Activated gamma-delta T cell (primary cell): ENCODE results near the gene C3AR1.
"Not testable (repeated sequence)": the region's sequence is repeated elsewhere in the genome, so short reads cannot be mapped to it uniquely, and the experiment has no call there.

Source experiments
- DNase-seq: peaks from one replicate; lab custom pipeline; 2025; lab: John Stamatoyannopoulos, UW
- total RNA-seq, 2 donors: gene quantifications; one replicate each; lab custom pipeline; 2026; lab: John Stamatoyannopoulos, UW

Gene C3AR1
- 4.8 to 14.0 reads per million in 2 donors for total RNA-seq

DNA sequence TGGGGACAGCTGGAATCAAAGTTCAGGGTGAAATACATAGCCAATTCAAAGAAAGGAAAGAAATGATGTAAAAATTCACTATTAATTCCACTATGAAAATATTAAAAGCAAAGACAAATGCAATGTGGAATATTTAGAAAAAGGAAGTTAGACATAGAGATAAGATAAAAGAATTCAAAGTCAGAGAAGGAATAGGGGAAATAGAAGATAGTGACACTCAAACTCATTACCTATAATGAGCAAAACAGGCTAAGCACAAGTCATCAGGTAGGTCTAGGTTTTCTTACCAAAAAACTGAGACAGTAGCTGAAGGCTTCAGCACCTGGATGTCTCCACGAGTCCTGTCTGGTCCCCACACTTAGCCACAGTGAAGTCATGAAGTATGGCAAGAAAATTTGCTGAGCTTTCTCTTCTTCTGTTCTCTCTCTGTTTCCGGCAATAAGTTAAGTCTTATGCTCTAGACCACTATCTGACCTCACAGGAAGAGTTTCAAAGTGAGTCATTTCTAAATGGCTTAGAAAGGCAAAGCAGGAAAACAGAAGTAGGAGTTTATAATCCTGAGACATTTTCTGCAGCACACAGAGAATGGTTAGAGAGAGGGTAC lies at the start of gene C3AR1:
Gene C3AR1 (minus strand): TSS at position 369 of the 604 bp plus-strand sequence. CDS start 6,174 bp downstream, outside the sequence.
- no peak for DNase-seq

DNA sequence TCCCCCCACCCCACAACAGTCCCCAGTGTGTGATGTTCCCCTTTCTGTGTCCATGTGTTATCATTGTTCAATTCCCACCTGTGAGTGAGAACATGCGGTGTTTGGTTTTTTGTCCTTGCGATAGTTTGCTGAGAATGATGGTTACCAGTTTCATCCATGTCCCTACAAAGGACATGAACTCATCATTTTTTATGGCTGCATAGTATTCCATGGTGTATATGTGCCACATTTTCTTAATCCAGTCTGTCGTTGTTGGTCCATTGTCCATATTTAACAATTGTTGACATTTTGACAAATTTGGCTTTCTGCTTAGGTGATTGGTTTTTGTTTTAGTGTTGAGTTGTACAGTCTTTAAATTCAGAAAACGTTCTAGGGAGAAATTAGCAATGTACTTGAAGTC lies 47.0 kb upstream of the C3AR1 start:
- DNase-seq, result not testable (repeated sequence)

DNA sequence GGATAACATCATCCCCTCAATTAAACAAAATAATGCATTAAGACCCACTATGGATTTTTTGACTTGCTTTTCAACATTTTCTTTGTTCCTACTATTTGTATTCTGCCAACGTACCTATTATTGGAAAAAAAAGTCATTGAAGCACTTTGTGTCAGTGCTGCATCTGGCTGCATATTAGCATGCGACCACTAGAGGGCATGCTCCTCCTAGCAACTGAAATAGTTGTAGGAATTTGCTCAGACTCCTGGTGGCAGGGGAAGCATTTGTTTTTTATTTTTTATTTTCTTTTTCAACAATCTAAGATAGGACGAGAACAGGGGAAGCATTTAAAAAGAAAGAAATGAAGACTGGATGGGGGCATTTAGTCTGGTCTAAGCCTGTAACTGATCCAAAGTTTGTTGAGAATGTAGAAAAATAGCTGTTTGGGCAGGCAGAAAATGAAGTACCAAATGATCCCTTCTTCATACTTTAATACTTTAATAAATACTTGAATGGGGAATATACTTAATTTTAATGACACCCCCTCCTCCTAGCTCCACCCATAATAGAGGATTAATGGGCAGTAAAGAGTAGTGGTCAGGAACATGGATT lies 42.7 kb upstream of the C3AR1 start:
- no peak for DNase-seq

DNA sequence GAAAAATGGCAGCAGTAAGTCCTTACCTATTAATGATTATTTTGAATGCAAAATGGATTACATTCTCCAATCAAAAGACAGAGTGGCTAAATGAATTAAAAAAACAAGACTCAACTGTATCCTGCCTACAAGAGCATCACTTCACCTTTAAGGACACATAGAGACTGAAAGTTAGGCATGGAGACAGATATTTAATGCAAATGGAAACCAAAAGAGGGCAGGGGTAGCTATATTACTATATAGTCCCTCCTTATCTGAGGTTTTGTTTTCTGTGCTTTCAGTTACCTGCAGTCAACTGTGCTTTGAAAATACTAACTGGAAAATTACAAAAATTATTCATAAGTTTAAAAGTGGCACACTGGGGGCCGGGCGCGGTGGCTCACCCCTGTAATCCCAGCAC lies 33.1 kb upstream of the C3AR1 start:
- DNase-seq, result no peak

DNA sequence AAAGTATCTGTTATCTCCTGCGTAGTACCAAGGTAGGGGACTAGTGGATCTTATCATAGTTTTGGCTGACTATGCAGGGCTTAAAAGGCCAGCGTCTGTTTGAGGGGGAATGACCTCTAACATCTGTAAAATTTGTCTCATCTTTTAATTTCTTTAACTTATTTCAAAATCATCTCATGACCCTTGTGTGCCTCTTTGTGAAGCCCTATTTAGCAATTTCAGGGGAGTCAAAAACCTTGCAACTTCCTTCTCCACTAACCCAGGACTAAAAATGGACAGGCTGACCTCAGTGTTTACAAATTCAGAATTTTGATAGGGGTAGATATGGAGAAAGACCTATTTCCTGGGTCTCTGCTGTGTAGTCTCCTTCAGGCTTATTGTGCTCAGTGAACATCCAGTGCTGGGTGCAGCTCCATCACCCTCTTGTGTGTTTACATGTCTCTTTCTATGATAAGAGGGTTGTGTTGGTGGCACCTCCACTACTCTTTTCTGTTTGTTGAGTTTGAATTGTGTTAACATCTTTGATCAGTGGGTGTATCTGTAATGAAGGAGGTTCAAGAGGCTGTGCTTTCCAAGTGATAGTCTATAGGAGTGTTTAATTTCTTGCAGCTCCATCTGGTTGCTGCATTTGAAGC lies 30.2 kb upstream of the C3AR1 start:
- DNase-seq, result no peak

DNA sequence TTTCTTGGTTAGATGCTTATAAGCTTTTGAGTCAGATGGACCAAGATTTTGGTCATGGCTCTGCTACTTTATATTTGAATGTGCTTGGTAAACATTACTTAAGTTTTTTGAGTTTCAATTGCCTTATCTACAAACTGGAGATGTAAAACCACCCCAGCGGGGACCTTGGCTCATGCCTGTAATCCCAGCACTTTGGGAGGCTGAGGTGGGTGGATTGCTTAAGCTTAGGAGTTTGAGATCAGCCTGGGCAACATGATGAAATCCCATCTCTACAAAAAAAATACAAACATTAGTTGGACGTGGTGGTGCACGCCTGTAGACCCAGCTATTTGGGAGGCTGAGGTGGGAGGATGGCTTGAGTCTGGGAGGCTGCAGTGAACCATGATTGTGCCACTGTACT lies 27.1 kb upstream of the C3AR1 start:
- no peak for DNase-seq

DNA sequence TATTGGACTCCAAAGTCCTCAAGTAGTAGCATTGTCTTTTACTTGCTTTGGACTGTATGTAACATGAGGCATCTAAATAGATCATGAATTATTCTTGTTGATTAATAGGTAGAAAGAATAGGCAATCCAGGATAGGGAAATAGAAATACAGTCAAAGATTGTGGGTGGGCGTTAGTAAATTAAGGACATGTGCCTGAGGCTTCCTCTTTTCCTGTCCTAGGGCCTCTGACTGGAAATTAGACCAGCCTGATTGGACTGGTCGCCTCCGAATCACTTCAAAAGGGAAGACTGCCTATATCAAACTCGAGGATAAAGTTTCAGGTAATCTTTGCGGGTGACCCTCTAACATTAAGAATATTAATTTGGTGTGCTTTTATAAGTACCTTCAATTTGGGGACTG lies 23.6 kb upstream of the C3AR1 start:
- no peak for DNase-seq

DNA sequence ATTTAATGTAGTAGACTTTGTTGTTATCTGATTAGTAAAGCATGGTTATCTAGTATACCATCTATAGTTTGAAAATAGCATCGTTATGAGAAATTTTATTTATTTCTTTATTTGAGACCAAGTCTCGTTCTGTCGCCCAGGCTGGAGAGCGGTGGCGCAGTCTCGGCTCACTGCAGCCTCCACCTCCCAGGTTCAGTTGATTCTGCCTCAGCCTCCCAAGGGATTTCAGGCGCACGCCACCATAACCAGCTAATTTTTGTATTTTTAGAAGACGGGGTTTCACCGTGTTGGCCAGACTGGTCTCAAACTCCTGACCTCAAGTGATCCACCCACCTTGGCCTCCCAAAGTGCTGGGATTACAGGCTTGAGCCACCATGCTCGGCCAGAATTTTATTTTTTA lies 23.1 kb upstream of the C3AR1 start:
- DNase-seq, result not testable (repeated sequence)

DNA sequence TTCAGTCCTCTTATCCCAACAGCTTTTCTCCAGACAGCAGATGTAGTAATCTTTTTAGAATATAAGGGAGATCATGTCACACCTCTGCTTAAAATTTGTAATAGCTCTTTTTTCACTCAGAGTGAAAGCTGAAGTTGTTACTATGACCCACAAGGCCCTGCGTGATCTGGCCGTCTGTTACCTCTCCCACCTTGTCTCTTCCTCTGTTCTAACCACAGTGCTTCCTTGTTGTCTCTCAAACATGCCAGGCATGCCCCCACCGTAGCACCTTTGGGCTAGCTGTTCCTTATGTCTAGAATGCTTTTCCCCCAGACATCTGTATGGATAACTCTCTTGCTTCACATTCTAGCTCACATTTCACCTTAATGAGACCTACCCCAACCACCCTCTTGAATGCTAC lies 22.4 kb upstream of the C3AR1 start:
- DNase-seq, result no peak

DNA sequence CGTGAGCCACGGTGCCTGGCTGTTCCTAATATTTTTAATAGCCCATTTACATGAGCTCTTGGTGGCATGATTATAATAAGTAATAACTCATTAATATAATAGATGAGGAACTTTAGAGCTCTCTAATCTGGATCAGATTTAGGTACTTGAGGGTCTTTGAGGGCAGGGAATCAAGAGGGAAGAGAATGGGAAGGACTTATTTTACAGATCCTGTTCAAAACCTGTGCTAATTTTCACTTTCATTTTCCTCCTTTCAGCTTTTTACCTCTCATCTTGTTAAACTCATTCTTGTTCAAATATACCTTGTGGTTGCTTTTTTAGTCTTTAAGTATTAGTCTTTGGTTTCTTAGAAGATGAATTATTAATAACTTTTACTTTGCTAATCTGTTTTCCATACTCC lies 21.5 kb upstream of the C3AR1 start:
- DNase-seq, result no peak

DNA sequence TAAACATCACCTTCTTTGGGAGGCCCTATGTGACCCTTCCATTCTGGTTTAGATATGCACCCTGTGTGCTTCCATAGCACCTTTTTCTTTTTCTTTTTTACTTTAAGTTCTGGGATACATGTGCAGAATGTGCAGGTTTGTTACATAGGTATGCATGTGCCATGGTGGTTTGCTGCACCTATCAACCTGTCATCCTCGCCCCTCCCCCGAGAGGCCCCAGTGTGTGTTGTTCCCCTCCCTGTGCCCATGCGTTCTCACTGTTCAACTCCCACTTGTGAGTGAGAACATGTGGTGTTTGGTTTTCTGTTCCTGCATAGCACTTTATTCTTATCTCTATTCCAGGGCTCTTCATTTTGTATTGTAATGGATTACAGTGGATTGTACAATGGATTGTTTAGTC lies 18.2 kb upstream of the C3AR1 start:
- not testable (repeated sequence) for DNase-seq

DNA sequence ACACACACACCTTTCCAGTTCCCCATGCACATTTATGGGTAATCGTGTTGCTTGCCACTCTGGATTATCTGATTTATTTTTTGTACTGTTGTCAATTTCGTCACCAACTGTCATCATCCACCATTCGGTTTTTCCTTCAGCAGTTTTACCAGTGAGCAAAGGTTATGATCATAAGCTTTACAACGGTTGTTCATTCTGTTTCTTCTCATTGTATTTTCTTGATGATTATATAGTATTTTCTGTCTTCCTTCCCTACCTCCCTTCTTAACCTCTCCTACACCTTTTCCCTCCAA lies 16.6 kb upstream of the C3AR1 start:
- no peak for DNase-seq

DNA sequence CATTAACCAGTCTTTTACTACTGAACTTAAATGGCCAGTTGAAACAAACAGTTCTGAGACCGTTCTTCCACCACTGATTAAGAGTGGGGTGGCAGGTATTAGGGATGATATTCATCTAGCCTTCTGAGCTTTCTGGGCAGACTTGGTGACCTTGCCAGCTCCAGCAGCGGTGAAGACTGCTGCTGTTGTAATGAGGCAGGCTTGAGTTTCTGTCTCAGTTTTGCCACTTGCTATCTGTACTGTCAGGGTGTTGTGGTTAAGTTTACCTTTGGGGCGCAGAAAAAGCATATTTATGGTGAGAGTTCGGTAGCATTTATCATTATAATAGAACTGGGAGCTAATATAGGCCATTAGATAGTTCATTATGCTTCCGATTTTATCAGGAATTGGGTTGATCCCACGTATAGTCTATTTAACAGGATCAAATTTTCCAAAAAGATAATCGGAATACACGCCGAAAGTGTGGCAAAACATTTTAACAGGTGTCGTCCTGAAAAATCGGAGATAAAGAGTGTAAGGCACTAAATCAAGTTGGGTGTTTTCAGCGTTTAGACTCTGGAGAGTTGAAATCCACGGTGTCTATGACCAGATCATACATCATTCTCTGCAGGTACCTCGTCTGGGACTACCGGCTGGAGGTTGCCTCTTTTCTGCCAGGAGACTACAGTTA lies 15.2 kb upstream of the C3AR1 start:
- no peak for DNase-seq

DNA sequence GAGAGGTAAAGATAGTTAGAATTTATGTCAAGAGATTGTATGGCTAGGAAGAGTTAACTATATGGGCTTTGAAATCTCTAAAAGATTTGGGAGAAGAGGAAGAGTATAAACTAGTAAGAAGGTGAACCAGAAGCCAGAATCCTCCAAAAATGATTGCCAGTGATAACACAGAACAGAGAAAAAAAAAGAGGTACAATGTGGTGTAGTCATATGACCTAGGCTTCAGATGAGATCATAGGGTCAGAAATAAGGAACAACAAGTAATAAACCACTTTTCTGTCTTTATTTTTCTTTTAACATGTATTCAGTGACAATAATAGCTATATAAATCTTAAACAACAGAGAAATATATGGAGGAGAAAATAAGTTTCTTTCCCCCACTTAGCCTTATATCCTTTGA lies 14.0 kb upstream of the C3AR1 start:
- no peak for DNase-seq

DNA sequence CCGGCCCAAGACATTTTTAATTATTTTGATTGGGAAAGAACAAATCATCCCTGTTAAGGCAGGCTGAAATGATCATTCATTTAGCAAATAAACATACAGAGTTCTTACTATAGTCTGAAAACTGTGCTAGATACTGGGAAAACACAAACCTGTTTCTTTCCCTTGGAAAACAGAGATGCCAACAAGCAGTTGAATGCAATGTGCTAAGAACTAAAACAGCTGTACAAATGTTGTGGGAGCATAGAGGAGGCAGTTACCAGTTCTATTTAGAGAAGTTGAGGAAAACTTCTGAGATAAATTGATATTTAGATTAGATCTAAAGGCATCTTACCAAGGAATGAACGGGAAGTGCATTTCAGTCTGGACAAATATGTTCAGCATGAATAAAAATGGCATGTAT lies 12.8 kb upstream of the C3AR1 start:
- DNase-seq, result no peak

DNA sequence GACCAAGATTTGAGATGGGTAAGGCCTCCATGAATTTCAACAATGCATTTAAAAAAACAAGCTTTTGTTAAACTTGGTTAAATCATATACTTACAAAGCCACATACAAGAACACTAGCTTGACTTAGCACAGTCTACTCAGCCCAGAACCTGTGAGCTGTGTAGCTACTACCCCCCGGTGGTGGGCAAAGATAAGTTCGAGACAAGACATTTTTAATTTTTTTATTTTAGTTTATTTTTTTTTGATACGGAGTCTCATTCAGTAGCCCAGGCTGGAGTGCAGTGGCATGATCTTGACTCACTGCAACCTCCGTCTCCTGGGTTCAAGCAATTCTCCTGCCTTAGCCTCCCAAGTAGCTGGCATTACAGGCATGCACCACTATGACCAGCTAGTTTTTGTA lies 12.2 kb upstream of the C3AR1 start:
- no peak for DNase-seq

DNA sequence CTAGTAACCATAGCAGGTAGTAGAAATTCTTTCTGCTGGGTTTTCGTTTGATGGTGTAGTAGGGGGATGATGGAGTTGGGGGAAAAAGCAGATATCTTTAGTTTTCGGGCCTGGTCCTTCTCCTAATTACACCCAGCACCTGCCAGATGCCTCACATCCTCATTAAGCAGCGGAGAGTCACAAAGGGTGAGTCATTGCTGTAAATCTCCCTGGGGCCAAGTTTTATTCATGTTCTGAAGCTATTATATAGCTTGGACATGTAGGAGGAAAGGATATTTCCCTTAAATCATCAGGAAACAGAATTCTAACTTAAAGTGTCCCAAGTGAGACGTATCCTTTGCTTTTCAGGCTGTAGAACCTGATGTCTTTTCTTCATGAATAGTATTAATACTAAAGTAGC lies 11.0 kb upstream of the C3AR1 start:
- no peak for DNase-seq

DNA sequence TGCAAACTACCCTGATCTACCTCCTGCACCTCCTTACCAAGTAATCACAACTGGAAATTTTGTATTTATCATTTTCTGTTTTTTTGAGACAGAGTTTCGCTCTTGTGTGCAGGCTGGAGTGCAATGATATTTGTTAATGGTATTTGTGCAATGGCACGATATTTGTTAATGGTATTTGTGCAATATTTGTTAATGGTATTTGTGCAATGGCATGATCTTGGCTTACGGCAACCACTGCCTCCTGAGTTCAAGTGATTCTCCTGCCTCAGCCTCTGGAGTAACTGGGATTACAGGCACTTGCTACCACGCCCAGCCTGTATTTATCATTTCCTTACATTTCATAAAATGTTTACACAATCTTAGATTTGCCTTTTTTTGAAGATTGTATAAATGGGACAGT lies 10.2 kb upstream of the C3AR1 start:
- DNase-seq, result no peak

DNA sequence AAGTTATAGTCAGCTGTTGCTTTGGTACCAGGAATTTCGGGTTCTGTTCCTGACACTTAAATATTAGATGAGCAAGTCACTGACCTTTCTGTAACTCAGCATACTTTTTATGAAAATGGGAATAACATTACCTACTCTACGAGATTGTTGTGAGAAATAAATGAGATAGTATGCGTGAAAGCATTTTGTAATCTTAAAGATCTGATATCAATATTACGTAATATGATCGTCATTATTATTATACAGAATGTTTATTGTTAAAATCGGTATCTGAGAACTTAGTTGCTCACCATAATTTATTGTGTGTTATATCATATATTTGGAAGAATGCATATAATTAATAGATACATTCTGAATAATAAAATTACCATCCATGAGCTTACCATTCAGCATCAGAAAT lies 9.8 kb upstream of the C3AR1 start:
- DNase-seq, result no peak

DNA sequence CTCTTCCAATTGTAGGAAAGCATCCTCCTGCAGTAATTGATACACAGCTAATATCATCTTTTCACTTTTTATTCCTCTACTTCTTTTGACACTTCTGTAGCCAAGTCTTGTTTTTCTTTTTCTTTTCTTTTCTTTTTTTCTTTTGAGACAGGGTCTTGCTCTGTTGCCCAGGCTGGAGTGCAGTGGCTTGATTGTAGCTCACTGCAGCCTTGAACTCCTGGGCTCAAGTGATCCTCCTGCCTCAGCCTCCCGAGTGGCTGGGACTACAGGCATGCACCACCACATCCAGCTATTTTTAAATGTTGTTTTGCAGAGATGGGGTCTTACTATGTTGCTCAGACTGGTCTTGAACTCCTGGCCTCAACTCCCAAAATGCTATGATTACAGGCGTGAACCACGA lies 5.7 kb upstream of the C3AR1 start:
- DNase-seq, result not testable (repeated sequence)

DNA sequence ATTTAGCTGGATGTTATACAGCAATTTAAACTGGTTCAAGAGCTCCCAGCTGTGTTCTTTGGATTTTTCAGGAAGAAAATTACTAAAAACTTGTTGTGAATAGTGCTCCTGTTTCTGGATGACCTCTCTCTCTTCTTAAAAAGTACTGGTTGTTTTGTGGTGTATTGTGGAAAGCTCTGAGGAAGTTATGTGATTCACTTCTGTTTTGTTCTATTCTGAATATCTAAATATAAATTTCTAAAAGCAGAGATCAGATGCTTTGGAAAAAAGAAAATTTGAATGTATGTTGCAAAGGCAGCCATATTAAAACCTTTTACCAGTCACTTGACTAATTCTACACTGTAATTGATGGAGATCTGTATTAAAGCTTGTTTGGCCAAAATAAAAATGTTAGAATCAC lies 3.4 kb upstream of the C3AR1 start:
- no peak for DNase-seq

DNA sequence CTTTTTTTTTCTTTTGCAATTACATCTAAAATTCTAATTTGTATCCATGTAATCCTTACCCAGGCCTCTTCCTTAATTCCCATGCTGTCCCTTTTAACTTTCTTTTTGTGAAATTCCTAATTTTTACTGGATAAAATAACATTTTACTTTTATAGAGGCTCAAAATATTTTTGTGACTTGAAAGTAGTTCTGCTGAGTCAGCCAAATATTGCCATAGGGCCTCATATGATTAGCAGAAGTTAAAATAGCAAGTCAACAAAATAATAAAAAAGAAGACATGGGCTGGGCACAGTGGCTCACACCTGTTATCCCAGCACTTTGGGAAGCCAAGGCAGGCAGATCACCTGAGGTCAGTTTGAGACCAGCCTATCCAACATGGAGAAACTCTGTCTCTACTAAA lies 2.0 kb downstream of the C3AR1 start:
- DNase-seq, result no peak

DNA sequence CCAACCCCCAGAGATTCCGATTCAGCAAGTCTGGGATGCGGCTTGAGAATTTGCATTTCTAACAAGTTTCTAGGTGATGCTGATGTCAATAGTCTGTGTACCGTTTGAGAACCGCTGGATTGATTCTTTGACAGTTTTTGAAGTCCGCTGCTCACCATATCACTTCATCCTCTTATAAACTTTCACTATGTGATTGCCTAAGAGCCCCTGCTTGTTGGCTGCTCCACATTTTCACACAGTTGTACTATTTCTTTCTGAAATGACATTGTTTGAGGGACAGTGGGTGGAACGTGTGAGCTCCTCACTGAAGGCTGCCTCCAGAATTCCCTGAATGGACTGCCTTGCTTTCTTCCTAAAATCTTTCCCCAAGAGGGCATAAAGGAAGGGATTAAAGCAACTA lies 7.7 kb downstream of the C3AR1 start:
- no peak for DNase-seq
